MM.1S (cell line): ENCODE data around the gene FCHSD2.

Source experiments
- CTCF ChIP-seq: fragments of 300-600 bp; sonication (generic); IDR thresholded peaks from 2 replicates; pipeline ENCODE4 v1.5.1; 2016; ENCODE audit warnings: antibody characterized with exemption, low read length, mixed read lengths
- EZH2 ChIP-seq: fragments of 300-600 bp; sonication (generic); optimal IDR thresholded peaks from 2 replicates; pipeline ENCODE3; 2017; ENCODE audit warnings: low read depth, mild to moderate bottlenecking, antibody characterized with exemption, low read length, mixed read lengths
- EZH2phosphoT487 ChIP-seq: fragments of 300-600 bp; sonication (generic); IDR thresholded peaks from 2 replicates; pipeline ENCODE4 v1.6.1; 2018; ENCODE audit warnings: antibody characterized with exemption, low read length

GRCh38 chr11:73019449-73019848 lies 122.7 kb downstream of the FCHSD2 start:
- TF ChIP-seq CTCF (no peak), EZH2 (no peak), EZH2phosphoT487 (no peak)
